Activated naive CD4-positive, alpha-beta T cell treated with anti-CD3 and anti-CD28 coated beads for 36 hours (primary cell): ENCODE results near the gene ACAA1. TPM values are rescaled to one million over a fixed set of nuclear protein-coding genes. Genes with fewer than 3 reads are reported as not detected.

Experiments used
- CTCF ChIA-PET: fragments of 350-600 bp; sonication (Branson Sonifier 250); formaldehyde crosslinking; loops from one replicate; lab custom pipeline; 2021; ENCODE audit warnings: antibody characterized with exemption; lab: Charles Lee
- DNase-seq: peaks from one replicate; pipeline ENCODE4 v3.0.0-alpha.2; 2020
- H3K27ac Mint-ChIP-seq: one replicate; pipeline ENCODE4 v1.8.0; 2021; ENCODE audit warnings: mild to moderate bottlenecking, mixed read lengths
- H3K27me3 Mint-ChIP-seq: one replicate; pipeline ENCODE4 v1.8.0; 2021; ENCODE audit warnings: low read depth, mixed read lengths
- H3K36me3 Mint-ChIP-seq: one replicate; pipeline ENCODE4 v1.8.0; 2021; ENCODE audit warnings: low read depth, mixed read lengths
- H3K4me1 Mint-ChIP-seq: one replicate; pipeline ENCODE4 v1.8.0; 2021; ENCODE audit warnings: low read depth, mixed read lengths
- H3K4me3 Mint-ChIP-seq: one replicate; pipeline ENCODE4 v1.8.0; 2021; ENCODE audit warnings: mild to moderate bottlenecking, moderate library complexity, mixed read lengths
- H3K9me3 Mint-ChIP-seq: one replicate; pipeline ENCODE4 v1.8.0; 2021; ENCODE audit warnings: mixed read lengths
- intact Hi-C: fragments of 100-400 bp; cut with micrococcal nuclease; formaldehyde crosslinking; loops from one replicate; pipeline ENCODE4 v1.15.1; 2023
- total RNA-seq, 2 experiments: library from RNA; stranded (reverse); gene quantifications; one replicate each; pipeline ENCODE4 v1.2.3, GENCODE V29; 2021

Gene ACAA1
- total RNA-seq, 2 experiments from 2014 or later, result 57.5 to 58.7 TPM

GRCh38 chr3:38115645-38116427, 21.1 kb downstream of the ACAA1 start:
- Mint-ChIP-seq H3K36me3 (peaks cover 2% of the 10 kb centered on the region), H3K4me1 (peaks cover 4% of the 10 kb centered on the region), H3K27me3 (no peaks in the 10 kb centered on the region), H3K4me3 (no peak overlapping the region), H3K27ac (no peak overlapping the region), H3K9me3 (no peaks in the 10 kb centered on the region)
- intact Hi-C loops, result loop anchor here (5.0 to 10.0 kb wide), 2 partner anchors 166 to 261 kb away; partner anchors contain the start of gene SLC22A14
- CTCF ChIA-PET, result interaction anchor here (0.8 to 4.5 kb wide), 4 partner anchors 13 to 365 kb away, joined by 3 to 31 read pairs (median 14); partner anchors contain the start of gene XYLB
- no peak for DNase-seq

- Mint-ChIP-seq H3K9me3 (no peaks in the 10 kb centered on the region), H3K4me1 (peaks cover 4% of the 10 kb centered on the region), H3K4me3 (no peak overlapping the region), H3K27me3 (no peaks in the 10 kb centered on the region), H3K36me3 (no peaks in the 10 kb centered on the region), H3K27ac (peak overlapping the region; percentile 8)
- no peak for DNase-seq
- CTCF ChIA-PET, result interaction anchor here (0.8 to 4.5 kb wide), 2 partner anchors 13 to 231 kb away, joined by 3 to 31 read pairs; partner anchors contain the start of gene XYLB
- intact Hi-C loops, result loop anchor here (5.0 to 10.0 kb wide), 2 partner anchors 167 to 260 kb away; partner anchors contain the start of gene SLC22A14
These were observed 21.9 kb downstream of the ACAA1 start for GRCh38 chr3:38114875-38115644.

- H3K4me1 Mint-ChIP-seq, result peaks cover 4% of the 10 kb centered on the region
These were observed 22.7 kb downstream of the ACAA1 start for GRCh38 chr3:38114052-38114874.

GRCh38 chr3:38112378-38112761, 24.6 kb downstream of the ACAA1 start:
- Mint-ChIP-seq H3K27ac (no peak overlapping the region), H3K4me1 (no peaks in the 10 kb centered on the region), H3K4me3 (no peak overlapping the region), H3K9me3 (no peaks in the 10 kb centered on the region), H3K36me3 (no peaks in the 10 kb centered on the region), H3K27me3 (no peaks in the 10 kb centered on the region)
- no peak for DNase-seq
- CTCF ChIA-PET, result no interaction called here
- intact Hi-C loops, result loop anchor here (10.0 kb wide), 1 partner anchor 258 kb away; no protein-coding TSS in a partner anchor

More at GRCh38 chr3:38114052-38114874, 22.7 kb downstream of the ACAA1 start:
- H3K4me3 Mint-ChIP-seq, result no peak overlapping the region
- CTCF ChIA-PET, result no interaction called here
- H3K27ac Mint-ChIP-seq, result no peak overlapping the region
- intact Hi-C loops, result loop anchor here (10.0 kb wide), 1 partner anchor 259 kb away; no protein-coding TSS in a partner anchor
- H3K27me3 Mint-ChIP-seq, result no peaks in the 10 kb centered on the region
- DNase-seq, result no peak
- no peaks in the 10 kb centered on the region for H3K36me3 Mint-ChIP-seq
- no peaks in the 10 kb centered on the region for H3K9me3 Mint-ChIP-seq

GRCh38 chr3:38111696-38112377, 25.1 kb downstream of the ACAA1 start:
- no peak overlapping the region for H3K27ac Mint-ChIP-seq
- no peaks in the 10 kb centered on the region for H3K27me3 Mint-ChIP-seq
- H3K4me1 Mint-ChIP-seq, result no peaks in the 10 kb centered on the region
- intact Hi-C loops, result loop anchor here (10.0 kb wide), 1 partner anchor 257 kb away; no protein-coding TSS in a partner anchor
- no peak overlapping the region for H3K4me3 Mint-ChIP-seq
- no peaks in the 10 kb centered on the region for H3K9me3 Mint-ChIP-seq
- no peak for DNase-seq
- H3K36me3 Mint-ChIP-seq, result no peaks in the 10 kb centered on the region
- CTCF ChIA-PET, result no interaction called here

- Mint-ChIP-seq H3K9me3 (no peaks in the 10 kb centered on the region), H3K36me3 (no peaks in the 10 kb centered on the region), H3K4me1 (no peaks in the 10 kb centered on the region), H3K4me3 (no peak overlapping the region), H3K27ac (no peak overlapping the region), H3K27me3 (no peaks in the 10 kb centered on the region)
- DNase-seq, result no peak
- CTCF ChIA-PET, result interaction anchor here (0.6 kb wide), 1 partner anchor 72 kb away, joined by 3 read pairs; the partner anchor contains the start of gene DLEC1
- intact Hi-C loops, result loop anchor here (10.0 kb wide), 1 partner anchor 256 kb away; no protein-coding TSS in a partner anchor
These were observed 25.7 kb downstream of the ACAA1 start for GRCh38 chr3:38111201-38111600.

- CTCF ChIA-PET, result interaction anchor here (0.6 kb wide), 1 partner anchor 72 kb away, joined by 3 read pairs; the partner anchor contains the start of gene DLEC1
- Mint-ChIP-seq H3K36me3 (no peaks in the 10 kb centered on the region), H3K27me3 (no peaks in the 10 kb centered on the region), H3K9me3 (peaks cover 3% of the 10 kb centered on the region), H3K27ac (no peak overlapping the region), H3K4me3 (no peak overlapping the region), H3K4me1 (no peaks in the 10 kb centered on the region)
- no peak for DNase-seq
- intact Hi-C loops, result loop anchor here (10.0 kb wide), 1 partner anchor 256 kb away; no protein-coding TSS in a partner anchor
These were observed 26.4 kb downstream of the ACAA1 start for GRCh38 chr3:38110314-38111050.

- intact Hi-C loops, result loop anchor here (10.0 kb wide), 1 partner anchor 255 kb away; no protein-coding TSS in a partner anchor
- no peaks in the 10 kb centered on the region for H3K4me1 Mint-ChIP-seq
- H3K4me3 Mint-ChIP-seq, result no peak overlapping the region
- no peak overlapping the region for H3K27ac Mint-ChIP-seq
- H3K36me3 Mint-ChIP-seq, result peaks cover 2% of the 10 kb centered on the region
- CTCF ChIA-PET, result no interaction called here
- no peaks in the 10 kb centered on the region for H3K27me3 Mint-ChIP-seq
- peaks cover 6% of the 10 kb centered on the region for H3K9me3 Mint-ChIP-seq
- no peak for DNase-seq
These were observed 27.2 kb downstream of the ACAA1 start for GRCh38 chr3:38109580-38110313.

GRCh38 chr3:38108649-38109579, 28.0 kb downstream of the ACAA1 start:
- H3K4me1 Mint-ChIP-seq, result no peaks in the 10 kb centered on the region
- no peak for DNase-seq
- H3K36me3 Mint-ChIP-seq, result peaks cover 2% of the 10 kb centered on the region
- CTCF ChIA-PET, result interaction anchor here (0.7 to 0.9 kb wide), 2 partner anchors 9 to 112 kb away, joined by 3 read pairs; no protein-coding TSS in a partner anchor
- peaks cover 6% of the 10 kb centered on the region for H3K9me3 Mint-ChIP-seq
- intact Hi-C loops, result no loop called here
- H3K27ac Mint-ChIP-seq, result no peak overlapping the region
- no peaks in the 10 kb centered on the region for H3K27me3 Mint-ChIP-seq
- no peak overlapping the region for H3K4me3 Mint-ChIP-seq
